Stimulated activated CD8-positive, alpha-beta memory T cell treated with anti-CD3 and anti-CD28 coated beads, Interleukin-12 subunit alpha, Interleukin-12 subunit beta, amount 100 ng/mL, for 4 hours (primary cell): ENCODE results near the gene SHISA4.
"Not testable (repeated sequence)": the region's sequence is repeated elsewhere in the genome, so short reads cannot be mapped to it uniquely, and the experiment has no call there.

Experiments used
- DNase-seq: peaks from one replicate; pipeline ENCODE4 v3.0.0-alpha.2; 2020; ENCODE audit warnings: low read depth

Gene SHISA4, protein sequence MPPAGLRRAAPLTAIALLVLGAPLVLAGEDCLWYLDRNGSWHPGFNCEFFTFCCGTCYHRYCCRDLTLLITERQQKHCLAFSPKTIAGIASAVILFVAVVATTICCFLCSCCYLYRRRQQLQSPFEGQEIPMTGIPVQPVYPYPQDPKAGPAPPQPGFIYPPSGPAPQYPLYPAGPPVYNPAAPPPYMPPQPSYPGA

GRCh38 chr1:201888282-201889089 is at the start of gene SHISA4:
TSS of gene SHISA4 (plus strand) at chr1:201888898. CDS start at chr1:201888995, 97 bp downstream.
- peak; percentile 3 for DNase-seq

DNA sequence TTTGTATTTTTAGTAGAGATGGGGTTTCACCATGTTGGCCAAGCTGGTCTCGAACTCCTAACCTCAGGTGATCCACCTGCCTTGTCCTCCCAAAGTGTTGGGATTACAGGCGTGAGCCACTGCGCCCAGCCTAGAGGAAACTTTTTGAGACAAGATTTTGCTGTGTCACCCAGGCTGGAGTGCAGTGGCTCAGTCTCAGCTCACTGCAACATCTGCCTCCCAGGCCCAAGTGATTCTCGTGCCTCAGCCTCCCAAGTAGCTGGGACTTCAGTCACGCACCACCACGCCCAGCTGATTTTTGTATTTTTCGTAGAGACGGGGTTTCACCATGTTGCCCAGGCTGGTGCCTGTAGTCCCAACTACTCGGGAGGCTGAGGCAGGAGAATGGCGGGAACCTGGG is 49.6 kb upstream of the SHISA4 start:
- DNase-seq: not testable (repeated sequence)

DNA sequence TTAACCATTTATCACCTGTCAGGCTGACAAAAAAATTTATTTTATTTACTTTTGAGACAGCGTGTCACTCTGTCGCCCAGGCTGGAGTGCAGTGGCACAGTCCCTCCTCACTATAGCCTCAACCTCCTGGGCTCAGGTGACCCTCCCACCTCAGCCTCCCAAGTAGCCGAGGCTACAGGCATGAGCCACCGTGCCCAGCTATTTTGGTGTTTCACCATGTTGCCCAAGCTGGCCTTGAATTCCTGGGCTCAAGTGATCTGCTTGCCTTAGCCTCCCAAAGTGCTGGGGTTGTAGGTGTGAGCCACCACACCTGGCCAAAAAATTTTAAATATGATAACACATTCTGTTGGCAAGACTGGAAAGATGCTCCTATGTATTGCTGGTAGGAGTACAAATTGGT is 48.6 kb upstream of the SHISA4 start:
- DNase-seq: no peak

DNA sequence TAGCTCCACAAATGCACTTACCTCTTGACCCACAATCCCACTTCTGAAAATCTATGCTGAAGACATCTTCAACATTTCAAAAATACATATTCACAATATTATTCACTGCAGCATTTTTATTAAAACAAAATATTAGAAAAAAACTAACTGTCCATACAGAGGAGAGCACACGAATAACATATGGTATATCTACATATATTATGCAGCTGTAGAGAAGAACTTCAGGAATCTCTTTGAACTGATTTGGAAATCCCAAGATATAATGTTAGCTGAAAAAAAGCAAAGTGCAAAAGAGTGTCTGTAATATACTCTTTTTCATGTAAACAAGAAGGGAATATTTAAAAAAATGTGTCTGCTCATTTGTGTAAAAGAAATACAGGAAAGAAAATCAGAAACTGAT is 48.2 kb upstream of the SHISA4 start:
- no peak for DNase-seq

GRCh38 chr1:201841265-201841912 is 47.3 kb upstream of the SHISA4 start:
- DNase-seq: no peak

DNA sequence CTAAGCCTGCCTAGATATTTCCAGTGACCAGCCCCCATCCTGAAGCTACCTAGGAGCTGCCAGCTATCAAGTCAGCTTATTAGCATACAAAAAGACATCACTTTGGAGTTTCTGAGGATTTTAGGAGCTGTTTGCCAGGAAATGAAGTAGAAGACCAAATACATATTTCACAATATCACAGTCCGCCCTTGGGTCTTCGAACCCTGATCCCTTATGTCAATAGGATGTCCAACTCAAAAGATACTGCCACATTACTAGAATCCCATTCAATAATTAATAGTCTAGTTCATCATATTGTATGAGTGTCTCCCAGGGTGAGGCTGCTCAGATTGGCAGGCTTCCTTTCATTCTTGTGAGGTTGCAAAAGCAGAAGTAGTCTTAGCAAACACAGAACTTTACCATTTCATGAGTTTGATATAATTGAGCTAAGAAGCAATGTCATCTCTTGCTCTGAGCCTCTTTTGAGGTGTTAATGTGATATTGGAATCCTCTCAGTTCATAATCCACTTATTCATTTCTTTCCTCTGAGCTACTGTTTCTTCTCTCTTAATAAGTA is 46.1 kb upstream of the SHISA4 start:
- no peak for DNase-seq

GRCh38 chr1:201845331-201846083 is 43.2 kb upstream of the SHISA4 start:
- no peak for DNase-seq

GRCh38 chr1:201847150-201847549 is 41.5 kb upstream of the SHISA4 start:
- DNase-seq: no peak

- DNase-seq: no peak
Measured at GRCh38 chr1:201848230-201848629, 40.5 kb upstream of the SHISA4 start.

DNA sequence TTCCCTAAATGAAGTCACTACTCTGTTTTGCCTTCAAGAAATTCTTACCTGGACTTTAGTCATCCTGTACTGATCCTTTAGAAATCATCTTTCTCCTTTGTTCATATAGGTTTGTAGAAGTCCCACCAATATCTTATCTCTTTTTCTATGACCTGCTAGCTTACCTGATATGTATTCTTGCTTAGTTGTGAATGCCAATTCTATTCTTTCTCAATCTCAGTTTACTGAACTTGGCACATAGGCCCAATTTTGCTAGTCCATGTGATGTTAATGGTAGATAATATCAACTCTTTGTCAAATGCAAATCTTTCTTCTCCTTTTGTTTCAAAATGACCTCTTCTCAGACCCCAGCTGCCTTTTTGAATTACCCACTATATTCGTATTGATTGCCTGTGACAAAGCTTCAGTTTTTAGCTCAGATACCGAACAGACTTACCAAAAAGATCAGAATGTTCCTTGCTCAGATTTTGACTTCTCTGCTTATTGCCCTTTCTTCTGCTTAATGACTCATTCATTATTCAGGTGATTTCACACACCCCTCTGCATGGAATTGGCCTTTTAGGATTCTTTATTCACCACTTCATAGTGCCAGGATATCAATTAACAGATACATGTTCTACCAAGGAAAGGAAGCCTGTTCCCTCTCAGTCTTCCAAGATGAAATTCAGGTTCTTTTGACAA is 39.2 kb upstream of the SHISA4 start:
- no peak for DNase-seq

DNA sequence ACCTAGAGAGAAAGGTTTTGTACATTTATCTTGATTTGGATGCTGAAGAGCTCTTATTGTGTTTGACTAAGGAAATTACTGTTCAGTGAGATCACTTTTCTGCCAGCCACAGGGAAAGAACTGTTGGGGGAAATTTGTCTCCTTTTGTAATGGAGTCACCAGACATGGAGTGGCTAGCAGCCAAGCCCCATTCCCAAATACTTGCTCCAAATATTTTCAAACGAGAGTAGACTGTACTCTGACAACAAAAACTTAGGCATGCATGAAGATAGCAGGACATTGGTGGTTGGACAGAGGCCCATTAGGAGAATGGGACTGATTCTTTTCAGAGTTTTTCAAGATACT is 38.7 kb upstream of the SHISA4 start:
- DNase-seq: no peak

- DNase-seq: no peak
Measured at GRCh38 chr1:201851949-201852348, 36.7 kb upstream of the SHISA4 start.

GRCh38 chr1:201856722-201857121 is 32.0 kb upstream of the SHISA4 start:
- not testable (repeated sequence) for DNase-seq

DNA sequence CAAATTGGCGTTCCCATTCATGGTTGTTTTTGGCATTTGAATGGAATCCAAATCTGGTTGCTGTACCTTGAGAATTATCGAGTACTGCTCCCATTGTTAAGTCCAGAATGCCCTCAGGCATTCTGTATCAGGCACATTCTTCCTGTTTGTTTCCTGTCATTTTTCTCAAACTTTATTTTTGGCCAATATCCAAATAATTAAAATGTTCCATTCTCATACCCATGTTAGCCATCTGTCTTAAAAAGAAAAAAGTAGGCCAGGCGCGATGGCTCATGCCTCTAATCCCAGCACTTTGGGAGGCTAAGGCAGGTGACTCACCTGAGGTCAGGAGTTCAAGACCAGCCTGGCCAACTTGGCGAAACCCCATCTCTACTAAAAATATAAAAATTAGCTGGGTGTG is 29.3 kb upstream of the SHISA4 start:
- DNase-seq: no peak

- no peak for DNase-seq
Measured at GRCh38 chr1:201861448-201861847, 27.2 kb upstream of the SHISA4 start.

DNA sequence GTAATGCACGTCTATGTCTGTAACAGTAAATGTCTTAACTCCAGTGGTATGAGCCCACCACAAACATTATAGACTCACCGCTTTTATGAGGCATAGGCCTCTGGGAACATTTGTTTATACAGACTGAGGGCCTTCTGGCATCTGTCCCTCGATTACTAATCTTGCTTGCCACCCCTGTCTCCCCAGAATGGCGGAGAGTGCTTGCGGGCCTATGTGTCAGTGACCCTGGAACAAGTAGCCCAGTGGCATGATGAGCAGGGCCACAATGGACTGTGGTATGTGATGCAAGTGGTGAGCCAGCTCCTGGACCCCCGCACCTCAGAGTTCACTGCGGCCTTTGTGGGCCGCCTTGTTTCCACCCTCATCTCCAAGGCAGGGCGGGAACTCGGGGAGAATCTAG is 18.3 kb upstream of the SHISA4 start:
- DNase-seq: no peak

GRCh38 chr1:201874672-201875071 is 14.0 kb upstream of the SHISA4 start:
- no peak for DNase-seq

GRCh38 chr1:201876148-201876818 is 12.4 kb upstream of the SHISA4 start:
- DNase-seq: no peak

- no peak for DNase-seq
Measured at GRCh38 chr1:201877877-201878401, 10.8 kb upstream of the SHISA4 start.

DNA sequence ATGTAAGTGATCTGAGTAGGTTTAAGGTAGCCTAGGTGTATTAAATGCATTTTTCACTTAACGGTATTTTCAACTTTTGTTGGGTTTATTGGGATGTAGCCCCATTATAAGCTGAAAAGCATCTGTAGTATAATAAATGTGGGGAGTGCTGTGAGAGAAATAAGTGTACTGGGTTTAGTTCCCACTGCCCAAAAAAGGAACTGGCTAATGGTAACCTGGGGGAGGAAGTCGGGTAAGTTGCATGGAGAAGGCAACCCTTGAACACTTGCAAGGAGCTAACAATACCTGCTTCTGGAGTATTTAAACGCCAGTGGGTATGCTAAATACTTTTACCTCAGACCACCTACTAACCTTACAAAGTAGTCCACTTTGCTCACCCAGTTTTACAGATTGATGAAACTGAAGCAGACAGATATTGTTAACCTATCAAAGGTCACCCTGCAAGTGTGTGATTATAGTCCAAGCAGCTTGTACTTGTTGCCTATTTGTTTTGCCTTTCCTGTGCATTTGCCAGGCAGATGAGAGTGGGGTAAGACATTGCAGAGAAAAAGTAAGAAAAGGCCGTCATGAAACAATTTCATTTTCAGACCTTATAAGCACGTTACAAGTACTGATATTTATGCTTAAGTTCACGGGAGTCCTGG is 7.6 kb upstream of the SHISA4 start:
- DNase-seq: no peak
